Endothelial cell of umbilical vein (primary cell): ENCODE results near the gene ASB13.

Experiments used
- EZH2 ChIP-seq: IDR thresholded peaks from 2 replicates; pipeline ENCODE4 v1.6.1; 2012; ENCODE audit warnings: borderline replicate concordance, low read depth, mild to moderate bottlenecking, moderate library complexity, low read length, inconsistent platforms; ENCODE audit not compliant: severe bottlenecking
- TF ChIP-seq, protein P1 (sequence below): IDR thresholded peaks from 2 replicates; pipeline ENCODE4 v1.6.1; 2011; ENCODE audit not compliant: insufficient read depth, insufficient read length
- TF ChIP-seq, protein P2 (sequence below), 2 donors: IDR thresholded peaks; 1 replicate in 1 of 2; 2 replicates in 1 of 2; pipeline ENCODE4 v1.5.1; 2011; ENCODE audit warnings: low read length in 2 of 2, mild to moderate bottlenecking in 2 of 2, moderate library complexity in 2 of 2, control low read depth in 1 of 2, inconsistent platforms in 1 of 2, low read depth in 1 of 2; ENCODE audit not compliant: insufficient read depth in 1 of 2; ENCODE audit errors: extremely low read depth in 1 of 2

DNA sequence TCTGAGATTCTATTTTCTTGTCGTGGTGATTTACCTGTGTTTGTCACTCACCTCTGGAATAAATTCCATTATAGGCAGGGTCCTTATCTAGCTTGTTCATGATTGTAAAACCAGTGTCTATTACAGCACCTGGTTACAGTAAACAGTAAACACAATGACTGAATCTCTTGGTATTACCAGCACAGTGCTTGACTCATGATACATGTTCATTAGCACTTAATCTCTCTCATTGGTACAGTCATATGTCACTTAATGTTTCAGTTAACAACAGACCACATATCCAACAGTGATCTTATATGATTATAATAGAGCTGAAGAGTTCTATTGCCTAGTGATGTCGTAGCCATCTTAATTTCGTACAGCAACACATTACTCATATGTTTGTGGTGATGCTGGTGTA lies 16.7 kb upstream of the ASB13 start:
- TF ChIP-seq, protein P1, sequence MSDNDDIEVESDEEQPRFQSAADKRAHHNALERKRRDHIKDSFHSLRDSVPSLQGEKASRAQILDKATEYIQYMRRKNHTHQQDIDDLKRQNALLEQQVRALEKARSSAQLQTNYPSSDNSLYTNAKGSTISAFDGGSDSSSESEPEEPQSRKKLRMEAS, result no peak
- TF ChIP-seq, protein P2, sequence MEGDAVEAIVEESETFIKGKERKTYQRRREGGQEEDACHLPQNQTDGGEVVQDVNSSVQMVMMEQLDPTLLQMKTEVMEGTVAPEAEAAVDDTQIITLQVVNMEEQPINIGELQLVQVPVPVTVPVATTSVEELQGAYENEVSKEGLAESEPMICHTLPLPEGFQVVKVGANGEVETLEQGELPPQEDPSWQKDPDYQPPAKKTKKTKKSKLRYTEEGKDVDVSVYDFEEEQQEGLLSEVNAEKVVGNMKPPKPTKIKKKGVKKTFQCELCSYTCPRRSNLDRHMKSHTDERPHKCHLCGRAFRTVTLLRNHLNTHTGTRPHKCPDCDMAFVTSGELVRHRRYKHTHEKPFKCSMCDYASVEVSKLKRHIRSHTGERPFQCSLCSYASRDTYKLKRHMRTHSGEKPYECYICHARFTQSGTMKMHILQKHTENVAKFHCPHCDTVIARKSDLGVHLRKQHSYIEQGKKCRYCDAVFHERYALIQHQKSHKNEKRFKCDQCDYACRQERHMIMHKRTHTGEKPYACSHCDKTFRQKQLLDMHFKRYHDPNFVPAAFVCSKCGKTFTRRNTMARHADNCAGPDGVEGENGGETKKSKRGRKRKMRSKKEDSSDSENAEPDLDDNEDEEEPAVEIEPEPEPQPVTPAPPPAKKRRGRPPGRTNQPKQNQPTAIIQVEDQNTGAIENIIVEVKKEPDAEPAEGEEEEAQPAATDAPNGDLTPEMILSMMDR (IDR thresholded peaks at IDR 0.05; ENCODE audit: extremely low read depth in 1 of 2, insufficient read depth in 1 of 2, low read depth in 1 of 2, low read length in 2 of 2), result no peak
- no peak for TF ChIP-seq EZH2
